Osteocyte (in vitro differentiated cells): ENCODE results near the gene ASAP2. TPM values are rescaled to one million over a fixed set of nuclear protein-coding genes. Genes with fewer than 3 reads are reported as not detected.

Experiments
- DNase-seq: peaks from one replicate; pipeline ENCODE4 v3.0.0; 2021; ENCODE audit warnings: mixed read lengths; ENCODE audit not compliant: unreplicated experiment; ENCODE audit errors: extremely low spot score
- H3K27ac Mint-ChIP-seq: one replicate; pipeline ENCODE4 v1.8.0; 2021; ENCODE audit warnings: mild to moderate bottlenecking, mixed read lengths; ENCODE audit not compliant: unreplicated experiment
- H3K27me3 Mint-ChIP-seq: one replicate; pipeline ENCODE4 v1.8.0; 2021; ENCODE audit warnings: mixed read lengths; ENCODE audit not compliant: unreplicated experiment
- H3K36me3 Mint-ChIP-seq: one replicate; pipeline ENCODE4 v1.8.0; 2021; ENCODE audit warnings: mixed read lengths; ENCODE audit not compliant: unreplicated experiment
- H3K4me1 Mint-ChIP-seq: one replicate; pipeline ENCODE4 v1.8.0; 2021; ENCODE audit warnings: mixed read lengths; ENCODE audit not compliant: unreplicated experiment
- H3K4me3 Mint-ChIP-seq: one replicate; pipeline ENCODE4 v1.8.0; 2021; ENCODE audit warnings: mild to moderate bottlenecking, moderate library complexity, mixed read lengths; ENCODE audit not compliant: unreplicated experiment
- H3K9me3 Mint-ChIP-seq: one replicate; pipeline ENCODE4 v1.8.0; 2021; ENCODE audit warnings: mixed read lengths; ENCODE audit not compliant: unreplicated experiment
- total RNA-seq: library from RNA; stranded (reverse); gene quantifications from 2 replicates; pipeline ENCODE4 v1.2.1, GENCODE V29; 2021
- TF ChIP-seq, protein P1 (sequence below): fragments of 200-600 bp; sonication (generic); IDR thresholded peaks from 2 replicates; pipeline ENCODE4 v1.5.0; 2021; ENCODE audit warnings: antibody characterized with exemption, mild to moderate bottlenecking, moderate library complexity

The ASAP2 gene
- total RNA-seq, 1 donor from 2014 or later: 91.0 TPM

GRCh38 chr2:9377461-9378097 is 171.0 kb downstream of the ASAP2 start:
- Mint-ChIP-seq H3K27me3 (no peaks in the 10 kb centered on the region), H3K36me3 (peaks cover 41% of the 10 kb centered on the region), H3K4me1 (peaks cover 41% of the 10 kb centered on the region), H3K4me3 (no peak overlapping the region), H3K9me3 (no peaks in the 10 kb centered on the region), H3K27ac (peak overlapping the region; percentile 86)
- TF ChIP-seq, protein P1, sequence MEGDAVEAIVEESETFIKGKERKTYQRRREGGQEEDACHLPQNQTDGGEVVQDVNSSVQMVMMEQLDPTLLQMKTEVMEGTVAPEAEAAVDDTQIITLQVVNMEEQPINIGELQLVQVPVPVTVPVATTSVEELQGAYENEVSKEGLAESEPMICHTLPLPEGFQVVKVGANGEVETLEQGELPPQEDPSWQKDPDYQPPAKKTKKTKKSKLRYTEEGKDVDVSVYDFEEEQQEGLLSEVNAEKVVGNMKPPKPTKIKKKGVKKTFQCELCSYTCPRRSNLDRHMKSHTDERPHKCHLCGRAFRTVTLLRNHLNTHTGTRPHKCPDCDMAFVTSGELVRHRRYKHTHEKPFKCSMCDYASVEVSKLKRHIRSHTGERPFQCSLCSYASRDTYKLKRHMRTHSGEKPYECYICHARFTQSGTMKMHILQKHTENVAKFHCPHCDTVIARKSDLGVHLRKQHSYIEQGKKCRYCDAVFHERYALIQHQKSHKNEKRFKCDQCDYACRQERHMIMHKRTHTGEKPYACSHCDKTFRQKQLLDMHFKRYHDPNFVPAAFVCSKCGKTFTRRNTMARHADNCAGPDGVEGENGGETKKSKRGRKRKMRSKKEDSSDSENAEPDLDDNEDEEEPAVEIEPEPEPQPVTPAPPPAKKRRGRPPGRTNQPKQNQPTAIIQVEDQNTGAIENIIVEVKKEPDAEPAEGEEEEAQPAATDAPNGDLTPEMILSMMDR: no peak
- no peak for DNase-seq

GRCh38 chr2:9378433-9379390 is 172.1 kb downstream of the ASAP2 start:
- TF ChIP-seq, protein P1: no peak
- Mint-ChIP-seq H3K4me1 (peaks cover 41% of the 10 kb centered on the region), H3K27me3 (no peaks in the 10 kb centered on the region), H3K36me3 (peaks cover 47% of the 10 kb centered on the region), H3K9me3 (no peaks in the 10 kb centered on the region), H3K27ac (peak overlapping the region; percentile 86), H3K4me3 (no peak overlapping the region)
- peak; percentile 88 for DNase-seq

GRCh38 chr2:9379391-9379755 is 172.8 kb downstream of the ASAP2 start:
- no peaks in the 10 kb centered on the region for H3K9me3 Mint-ChIP-seq
- peaks cover 42% of the 10 kb centered on the region for H3K36me3 Mint-ChIP-seq
- H3K4me3 Mint-ChIP-seq: no peak overlapping the region
- H3K27ac Mint-ChIP-seq: peak overlapping the region; percentile 86
- H3K4me1 Mint-ChIP-seq: peaks cover 41% of the 10 kb centered on the region
- H3K27me3 Mint-ChIP-seq: no peaks in the 10 kb centered on the region
- TF ChIP-seq, protein P1: no peak
- DNase-seq: no peak

GRCh38 chr2:9380702-9381628 is 174.4 kb downstream of the ASAP2 start:
- H3K36me3 Mint-ChIP-seq: peaks cover 40% of the 10 kb centered on the region
- no peaks in the 10 kb centered on the region for H3K9me3 Mint-ChIP-seq
- DNase-seq: no peak
- peaks cover 41% of the 10 kb centered on the region for H3K4me1 Mint-ChIP-seq
- no peaks in the 10 kb centered on the region for H3K27me3 Mint-ChIP-seq
- no peak overlapping the region for H3K4me3 Mint-ChIP-seq
- TF ChIP-seq, protein P1: no peak
- H3K27ac Mint-ChIP-seq: peak overlapping the region; percentile 86
